DMS153 treated with DMSO at 0.1 percent for 48 hours (cell line): Measurements from ENCODE around the gene IL1R1.
"Not testable (repeated sequence)": the region's sequence is repeated elsewhere in the genome, so short reads cannot be mapped to it uniquely, and the experiment has no call there.

Source experiments
- DNase-seq: peaks from one replicate; lab custom pipeline; 2025; ENCODE audit not compliant: unreplicated experiment; lab: John Stamatoyannopoulos, UW

IL1R1 gene

GRCh38 chr2:102110596-102111334 lies 31.8 kb upstream of the IL1R1 start:
- no peak for DNase-seq

- DNase-seq, result no peak
These were observed 30.7 kb upstream of the IL1R1 start for GRCh38 chr2:102111823-102112222.

GRCh38 chr2:102112271-102112670 lies 30.3 kb upstream of the IL1R1 start:
- DNase-seq, result no peak

GRCh38 chr2:102112692-102113665 lies 29.6 kb upstream of the IL1R1 start:
- DNase-seq, result no peak

GRCh38 chr2:102114290-102114721 lies 28.2 kb upstream of the IL1R1 start:
- no peak for DNase-seq

- DNase-seq, result no peak
These were observed 27.6 kb upstream of the IL1R1 start for GRCh38 chr2:102114851-102115497.

- no peak for DNase-seq
These were observed 25.7 kb upstream of the IL1R1 start for GRCh38 chr2:102116630-102117471.

- no peak for DNase-seq
These were observed 25.1 kb upstream of the IL1R1 start for GRCh38 chr2:102117472-102117858.

- DNase-seq, result no peak
These were observed 23.3 kb upstream of the IL1R1 start for GRCh38 chr2:102119255-102119654.

- no peak for DNase-seq
These were observed 22.3 kb upstream of the IL1R1 start for GRCh38 chr2:102120261-102120660.

GRCh38 chr2:102120701-102121159 lies 21.8 kb upstream of the IL1R1 start:
- DNase-seq, result peak; percentile 79

GRCh38 chr2:102122115-102122514 lies 20.4 kb upstream of the IL1R1 start:
- no peak for DNase-seq

GRCh38 chr2:102122909-102123308 lies 19.6 kb upstream of the IL1R1 start:
- no peak for DNase-seq

GRCh38 chr2:102124421-102124820 lies 18.1 kb upstream of the IL1R1 start:
- not testable (repeated sequence) for DNase-seq

- no peak for DNase-seq
These were observed 16.4 kb upstream of the IL1R1 start for GRCh38 chr2:102126169-102126568.

- DNase-seq, result no peak
These were observed 15.9 kb upstream of the IL1R1 start for GRCh38 chr2:102126660-102127059.

- DNase-seq, result no peak
These were observed 13.5 kb upstream of the IL1R1 start for GRCh38 chr2:102129082-102129481.

GRCh38 chr2:102129951-102130646 lies 12.4 kb upstream of the IL1R1 start:
- no peak for DNase-seq

GRCh38 chr2:102130647-102130991 lies 11.9 kb upstream of the IL1R1 start:
- DNase-seq, result no peak

GRCh38 chr2:102131564-102131963 lies 11.0 kb upstream of the IL1R1 start:
- no peak for DNase-seq
